Measurements from ENCODE around the gene ZNF777. TPM values are rescaled to one million over a fixed set of nuclear protein-coding genes. Genes with fewer than 3 reads are reported as not detected.

The ZNF777 gene
- total and polyA plus RNA-seq, 9 of the 15 experiments (the other 6 are each of a cell fraction or from before 2014, with no cell fraction given) = 0.11 to 32.6 (median 9.0) TPM

- TF ChIP-seq SOX6 (IDR thresholded peaks at IDR 0.05) = peak; percentile 55; the same call in 1 of the 2 replicates
- TF ChIP-seq ZNF561 (CRISPR knock-in tag; conservative IDR thresholded peaks at IDR 0.05) = no peak
- TF ChIP-seq, protein P1, sequence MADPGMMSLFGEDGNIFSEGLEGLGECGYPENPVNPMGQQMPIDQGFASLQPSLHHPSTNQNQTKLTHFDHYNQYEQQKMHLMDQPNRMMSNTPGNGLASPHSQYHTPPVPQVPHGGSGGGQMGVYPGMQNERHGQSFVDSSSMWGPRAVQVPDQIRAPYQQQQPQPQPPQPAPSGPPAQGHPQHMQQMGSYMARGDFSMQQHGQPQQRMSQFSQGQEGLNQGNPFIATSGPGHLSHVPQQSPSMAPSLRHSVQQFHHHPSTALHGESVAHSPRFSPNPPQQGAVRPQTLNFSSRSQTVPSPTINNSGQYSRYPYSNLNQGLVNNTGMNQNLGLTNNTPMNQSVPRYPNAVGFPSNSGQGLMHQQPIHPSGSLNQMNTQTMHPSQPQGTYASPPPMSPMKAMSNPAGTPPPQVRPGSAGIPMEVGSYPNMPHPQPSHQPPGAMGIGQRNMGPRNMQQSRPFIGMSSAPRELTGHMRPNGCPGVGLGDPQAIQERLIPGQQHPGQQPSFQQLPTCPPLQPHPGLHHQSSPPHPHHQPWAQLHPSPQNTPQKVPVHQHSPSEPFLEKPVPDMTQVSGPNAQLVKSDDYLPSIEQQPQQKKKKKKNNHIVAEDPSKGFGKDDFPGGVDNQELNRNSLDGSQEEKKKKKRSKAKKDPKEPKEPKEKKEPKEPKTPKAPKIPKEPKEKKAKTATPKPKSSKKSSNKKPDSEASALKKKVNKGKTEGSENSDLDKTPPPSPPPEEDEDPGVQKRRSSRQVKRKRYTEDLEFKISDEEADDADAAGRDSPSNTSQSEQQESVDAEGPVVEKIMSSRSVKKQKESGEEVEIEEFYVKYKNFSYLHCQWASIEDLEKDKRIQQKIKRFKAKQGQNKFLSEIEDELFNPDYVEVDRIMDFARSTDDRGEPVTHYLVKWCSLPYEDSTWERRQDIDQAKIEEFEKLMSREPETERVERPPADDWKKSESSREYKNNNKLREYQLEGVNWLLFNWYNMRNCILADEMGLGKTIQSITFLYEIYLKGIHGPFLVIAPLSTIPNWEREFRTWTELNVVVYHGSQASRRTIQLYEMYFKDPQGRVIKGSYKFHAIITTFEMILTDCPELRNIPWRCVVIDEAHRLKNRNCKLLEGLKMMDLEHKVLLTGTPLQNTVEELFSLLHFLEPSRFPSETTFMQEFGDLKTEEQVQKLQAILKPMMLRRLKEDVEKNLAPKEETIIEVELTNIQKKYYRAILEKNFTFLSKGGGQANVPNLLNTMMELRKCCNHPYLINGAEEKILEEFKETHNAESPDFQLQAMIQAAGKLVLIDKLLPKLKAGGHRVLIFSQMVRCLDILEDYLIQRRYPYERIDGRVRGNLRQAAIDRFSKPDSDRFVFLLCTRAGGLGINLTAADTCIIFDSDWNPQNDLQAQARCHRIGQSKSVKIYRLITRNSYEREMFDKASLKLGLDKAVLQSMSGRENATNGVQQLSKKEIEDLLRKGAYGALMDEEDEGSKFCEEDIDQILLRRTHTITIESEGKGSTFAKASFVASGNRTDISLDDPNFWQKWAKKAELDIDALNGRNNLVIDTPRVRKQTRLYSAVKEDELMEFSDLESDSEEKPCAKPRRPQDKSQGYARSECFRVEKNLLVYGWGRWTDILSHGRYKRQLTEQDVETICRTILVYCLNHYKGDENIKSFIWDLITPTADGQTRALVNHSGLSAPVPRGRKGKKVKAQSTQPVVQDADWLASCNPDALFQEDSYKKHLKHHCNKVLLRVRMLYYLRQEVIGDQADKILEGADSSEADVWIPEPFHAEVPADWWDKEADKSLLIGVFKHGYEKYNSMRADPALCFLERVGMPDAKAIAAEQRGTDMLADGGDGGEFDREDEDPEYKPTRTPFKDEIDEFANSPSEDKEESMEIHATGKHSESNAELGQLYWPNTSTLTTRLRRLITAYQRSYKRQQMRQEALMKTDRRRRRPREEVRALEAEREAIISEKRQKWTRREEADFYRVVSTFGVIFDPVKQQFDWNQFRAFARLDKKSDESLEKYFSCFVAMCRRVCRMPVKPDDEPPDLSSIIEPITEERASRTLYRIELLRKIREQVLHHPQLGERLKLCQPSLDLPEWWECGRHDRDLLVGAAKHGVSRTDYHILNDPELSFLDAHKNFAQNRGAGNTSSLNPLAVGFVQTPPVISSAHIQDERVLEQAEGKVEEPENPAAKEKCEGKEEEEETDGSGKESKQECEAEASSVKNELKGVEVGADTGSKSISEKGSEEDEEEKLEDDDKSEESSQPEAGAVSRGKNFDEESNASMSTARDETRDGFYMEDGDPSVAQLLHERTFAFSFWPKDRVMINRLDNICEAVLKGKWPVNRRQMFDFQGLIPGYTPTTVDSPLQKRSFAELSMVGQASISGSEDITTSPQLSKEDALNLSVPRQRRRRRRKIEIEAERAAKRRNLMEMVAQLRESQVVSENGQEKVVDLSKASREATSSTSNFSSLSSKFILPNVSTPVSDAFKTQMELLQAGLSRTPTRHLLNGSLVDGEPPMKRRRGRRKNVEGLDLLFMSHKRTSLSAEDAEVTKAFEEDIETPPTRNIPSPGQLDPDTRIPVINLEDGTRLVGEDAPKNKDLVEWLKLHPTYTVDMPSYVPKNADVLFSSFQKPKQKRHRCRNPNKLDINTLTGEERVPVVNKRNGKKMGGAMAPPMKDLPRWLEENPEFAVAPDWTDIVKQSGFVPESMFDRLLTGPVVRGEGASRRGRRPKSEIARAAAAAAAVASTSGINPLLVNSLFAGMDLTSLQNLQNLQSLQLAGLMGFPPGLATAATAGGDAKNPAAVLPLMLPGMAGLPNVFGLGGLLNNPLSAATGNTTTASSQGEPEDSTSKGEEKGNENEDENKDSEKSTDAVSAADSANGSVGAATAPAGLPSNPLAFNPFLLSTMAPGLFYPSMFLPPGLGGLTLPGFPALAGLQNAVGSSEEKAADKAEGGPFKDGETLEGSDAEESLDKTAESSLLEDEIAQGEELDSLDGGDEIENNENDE (IDR thresholded peaks at IDR 0.05; ENCODE audit: low read depth, low read length) = no peak
- TF ChIP-seq RFX7 (CRISPR knock-in tag; IDR thresholded peaks at IDR 0.05) = no peak
- TF ChIP-seq RNF2 (IDR thresholded peaks at IDR 0.05) = 0 out of 2 replicates have a peak, but pooled peaks have one; percentile 55
- TF ChIP-seq SFPQ (IDR thresholded peaks at IDR 0.05; ENCODE audit: low read depth, low read length) = no peak
- TF ChIP-seq, protein P2, sequence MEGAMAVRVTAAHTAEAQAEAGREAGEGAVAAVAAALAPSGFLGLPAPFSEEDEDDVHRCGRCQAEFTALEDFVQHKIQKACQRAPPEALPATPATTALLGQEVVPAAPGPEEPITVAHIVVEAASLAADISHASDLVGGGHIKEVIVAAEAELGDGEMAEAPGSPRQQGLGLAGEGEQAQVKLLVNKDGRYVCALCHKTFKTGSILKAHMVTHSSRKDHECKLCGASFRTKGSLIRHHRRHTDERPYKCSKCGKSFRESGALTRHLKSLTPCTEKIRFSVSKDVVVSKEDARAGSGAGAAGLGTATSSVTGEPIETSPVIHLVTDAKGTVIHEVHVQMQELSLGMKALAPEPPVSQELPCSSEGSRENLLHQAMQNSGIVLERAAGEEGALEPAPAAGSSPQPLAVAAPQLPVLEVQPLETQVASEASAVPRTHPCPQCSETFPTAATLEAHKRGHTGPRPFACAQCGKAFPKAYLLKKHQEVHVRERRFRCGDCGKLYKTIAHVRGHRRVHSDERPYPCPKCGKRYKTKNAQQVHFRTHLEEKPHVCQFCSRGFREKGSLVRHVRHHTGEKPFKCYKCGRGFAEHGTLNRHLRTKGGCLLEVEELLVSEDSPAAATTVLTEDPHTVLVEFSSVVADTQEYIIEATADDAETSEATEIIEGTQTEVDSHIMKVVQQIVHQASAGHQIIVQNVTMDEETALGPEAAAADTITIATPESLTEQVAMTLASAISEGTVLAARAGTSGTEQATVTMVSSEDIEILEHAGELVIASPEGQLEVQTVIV (CRISPR knock-in tag; IDR thresholded peaks at IDR 0.05; ENCODE audit: borderline replicate concordance) = no peak
- peak; percentile 53 for TF ChIP-seq PHF20 (IDR thresholded peaks at IDR 0.05; ENCODE audit: partially characterized antibody)
- TF ChIP-seq, protein P3, sequence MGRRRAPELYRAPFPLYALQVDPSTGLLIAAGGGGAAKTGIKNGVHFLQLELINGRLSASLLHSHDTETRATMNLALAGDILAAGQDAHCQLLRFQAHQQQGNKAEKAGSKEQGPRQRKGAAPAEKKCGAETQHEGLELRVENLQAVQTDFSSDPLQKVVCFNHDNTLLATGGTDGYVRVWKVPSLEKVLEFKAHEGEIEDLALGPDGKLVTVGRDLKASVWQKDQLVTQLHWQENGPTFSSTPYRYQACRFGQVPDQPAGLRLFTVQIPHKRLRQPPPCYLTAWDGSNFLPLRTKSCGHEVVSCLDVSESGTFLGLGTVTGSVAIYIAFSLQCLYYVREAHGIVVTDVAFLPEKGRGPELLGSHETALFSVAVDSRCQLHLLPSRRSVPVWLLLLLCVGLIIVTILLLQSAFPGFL (CRISPR knock-in tag; IDR thresholded peaks at IDR 0.05) = no peak
- 0 out of 2 replicates have a peak, but pooled peaks have one; percentile 13 for TF ChIP-seq KLF16 (IDR thresholded peaks at IDR 0.05)
Measured at GRCh38 chr7:149460493-149461277, at the start of gene ZNF777 (continued).

All from K562 (cell line).